Endothelial cell of umbilical vein (primary cell): ENCODE measurements around the gene TCEANC. TPM values are rescaled to one million over a fixed set of nuclear protein-coding genes. Genes with fewer than 3 reads are reported as not detected.

Source experiments
- BruUV-seq: library from RNA; stranded (reverse); fragments of 400-500 nt; replicated peaks from 2 replicates; lab custom pipeline; 2021; lab: Mats Ljungman, UMichigan
- CTCF ChIA-PET: fragments of 300-600, 350-600 bp; sonication (Branson Sonifier 250); formaldehyde crosslinking; loops from one replicate; lab custom pipeline; 2021; ENCODE audit warnings: antibody characterized with exemption, inconsistent platforms; lab: Charles Lee
- POLR2A ChIA-PET: fragments of 300-600, 350-600 bp; sonication (Branson Sonifier 250); formaldehyde crosslinking; loops from one replicate; lab custom pipeline; 2021; ENCODE audit warnings: antibody characterized with exemption, inconsistent platforms; lab: Charles Lee
- DNase-seq: peaks from one replicate; pipeline ENCODE4 v3.0.0-alpha.2; 2011; ENCODE audit warnings: low read depth, low spot score
- FAIRE-seq: peaks from 2 replicates; lab custom pipeline; 2011; peaks lifted over from hg19 to GRCh38; lab: Jason Lieb, UNC
- H2AFZ ChIP-seq: 2 replicates; pipeline ENCODE4 v1.6.0; 2012; ENCODE audit warnings: low read depth, low read length, control low read depth, inconsistent platforms
- H3K27ac ChIP-seq: 2 replicates; pipeline ENCODE4 v1.5.1; 2011; ENCODE audit warnings: low read depth, mild to moderate bottlenecking, control low read depth, low read length, moderate library complexity; ENCODE audit not compliant: insufficient read depth
- H3K27me3 ChIP-seq, 2 experiments: 2 replicates each; pipeline versions ENCODE4 v1.6.0 to v1.6.1; 2011; ENCODE audit warnings: low read length in 2 of 2, mixed read lengths in 1 of 2; ENCODE audit not compliant: control insufficient read depth in 2 of 2, insufficient read depth in 2 of 2
- H3K36me3 ChIP-seq, 2 experiments: 2 replicates in 1 of 2; 3 replicates in 1 of 2; pipeline ENCODE4 v1.5.1; 2011; ENCODE audit warnings: low read length in 2 of 2, mild to moderate bottlenecking in 1 of 2, moderate library complexity in 1 of 2; ENCODE audit not compliant: control insufficient read depth in 2 of 2, insufficient read depth in 2 of 2; ENCODE audit errors: extremely low read depth in 1 of 2
- H3K4me1 ChIP-seq: 3 replicates; pipeline ENCODE4 v1.5.1; 2011; ENCODE audit warnings: mild to moderate bottlenecking, low read length; ENCODE audit not compliant: control insufficient read depth, insufficient read depth; ENCODE audit errors: extremely low read depth
- H3K4me2 ChIP-seq: 2 replicates; pipeline ENCODE4 v1.6.1; 2011; ENCODE audit warnings: low read length, control low read depth, mixed read lengths; ENCODE audit not compliant: insufficient read depth
- H3K4me3 ChIP-seq, 3 experiments: fragments of 200-600 bp in 1 of 3; sonication (generic), shearing (Covaris generic) in 1 of 3; replicated peaks in 1 of 3; 2 replicates each; pipeline ENCODE4 v1.5.1; 2011 to 2016; ENCODE audit warnings: control low read depth in 3 of 3, low read length in 3 of 3, mild to moderate bottlenecking in 2 of 3, inconsistent platforms in 1 of 3, low read depth in 1 of 3, moderate library complexity in 1 of 3; ENCODE audit not compliant: insufficient read depth in 1 of 3
- H3K79me2 ChIP-seq: 2 replicates; pipeline ENCODE4 v1.6.0; 2012; ENCODE audit warnings: low read length, inconsistent platforms; ENCODE audit not compliant: control insufficient read depth, insufficient read depth
- H3K9ac ChIP-seq: replicated peaks from 2 replicates; pipeline ENCODE3; 2011; ENCODE audit warnings: low read length, control low read depth; ENCODE audit not compliant: insufficient read depth; ENCODE audit errors: extremely low read depth
- H3K9me1 ChIP-seq: replicated peaks from 3 replicates; pipeline ENCODE4 v1.6.0; 2011; ENCODE audit warnings: mild to moderate bottlenecking, low read length; ENCODE audit not compliant: control insufficient read depth, insufficient read depth; ENCODE audit errors: extremely low read depth
- H3K9me3 ChIP-seq: replicated peaks from 2 replicates; pipeline ENCODE4 v1.5.1; 2012; ENCODE audit warnings: low read length, inconsistent platforms; ENCODE audit not compliant: control insufficient read depth, insufficient read depth
- H4K20me1 ChIP-seq: replicated peaks from 2 replicates; pipeline ENCODE3; 2011; ENCODE audit warnings: mild to moderate bottlenecking, low read length; ENCODE audit not compliant: control insufficient read depth, insufficient read depth; ENCODE audit errors: extremely low read depth
- CTCF ChIP-seq, 2 donors: IDR thresholded peaks; 1 replicate in 1 of 2; 2 replicates in 1 of 2; pipeline ENCODE4 v1.5.1; 2011; ENCODE audit warnings: low read length in 2 of 2, mild to moderate bottlenecking in 2 of 2, moderate library complexity in 2 of 2, control low read depth in 1 of 2, inconsistent platforms in 1 of 2, low read depth in 1 of 2; ENCODE audit not compliant: insufficient read depth in 1 of 2; ENCODE audit errors: extremely low read depth in 1 of 2
- EZH2 ChIP-seq: IDR thresholded peaks from 2 replicates; pipeline ENCODE4 v1.6.1; 2012; ENCODE audit warnings: borderline replicate concordance, low read depth, mild to moderate bottlenecking, moderate library complexity, low read length, inconsistent platforms; ENCODE audit not compliant: severe bottlenecking
- FOS ChIP-seq: IDR thresholded peaks from 2 replicates; pipeline ENCODE4 v1.6.1; 2011; ENCODE audit warnings: mild to moderate bottlenecking, low read length, moderate library complexity, borderline replicate concordance; ENCODE audit not compliant: insufficient read depth
- GATA2 ChIP-seq: IDR thresholded peaks from 2 replicates; pipeline ENCODE4 v1.7.0; 2011; ENCODE audit warnings: low read depth, mild to moderate bottlenecking, moderate library complexity, mixed read lengths, low read length; ENCODE audit not compliant: insufficient read length, insufficient read depth
- JUN ChIP-seq: IDR thresholded peaks from 2 replicates; pipeline ENCODE4 v1.6.1; 2011; ENCODE audit warnings: borderline replicate concordance, low read depth; ENCODE audit not compliant: insufficient read length, insufficient read depth
- MAX ChIP-seq: IDR thresholded peaks from 2 replicates; pipeline ENCODE4 v1.6.1; 2011; ENCODE audit not compliant: insufficient read depth, insufficient read length
- MYC ChIP-seq: IDR thresholded peaks from one replicate; pipeline ENCODE4 v1.6.1; 2011; ENCODE audit warnings: mild to moderate bottlenecking, low read depth, low read length
- POLR2A ChIP-seq: IDR thresholded peaks from 2 replicates; pipeline ENCODE4 v1.6.1; 2012; ENCODE audit warnings: low read depth, mild to moderate bottlenecking, control low read depth, low read length
- POLR2AphosphoS5 ChIP-seq: IDR thresholded peaks from 2 replicates; pipeline ENCODE4 v1.6.1; 2012; ENCODE audit warnings: low read depth, mild to moderate bottlenecking, control low read depth, low read length, moderate library complexity; ENCODE audit not compliant: insufficient read depth
- dilution Hi-C: fragments of 300-500 bp; cut with MboI; formaldehyde crosslinking; loops from one replicate; pipeline ENCODE4 v1.15.0; 2019; ENCODE audit warnings: low sequenced_read_pairs; ENCODE audit not compliant: extremely low pct_ligation_motif_present
- intact Hi-C: fragments of 100-400 bp; cut with micrococcal nuclease; formaldehyde crosslinking; loops from one replicate; pipeline ENCODE4 v1.10.0; 2022
- polyA plus RNA-seq, 4 experiments: library from polyadenylated mRNA; depleted of rRNA in 3 of 4; stranded (reverse) in 3 of 4; unstranded in 1 of 4; fragments of >200 nt; gene quantifications; 2 replicates each; pipeline versions ENCODE4 v1.2.1 to v1.2.3, GENCODE V29; 2011 to 2012; ENCODE audit warnings: missing spikeins in 1 of 4
- total RNA-seq: library from RNA; stranded (reverse); gene quantifications from 2 replicates; pipeline ENCODE4 v1.2.3, GENCODE V29; 2021

TCEANC gene
- total and polyA plus RNA-seq, 2 donors (not counting 3 experiments of a cell fraction or from before 2014, with no cell fraction given), result 0.32 to 0.75 TPM

- Histone ChIP-seq H3K27ac (no peak overlapping the region), H3K9me3 (no peaks in the 10 kb centered on the region), H4K20me1 (no peaks in the 10 kb centered on the region), H3K27me3 (no peaks in the 10 kb centered on the region), H3K4me1 (peaks cover 3% of the 10 kb centered on the region), H2AFZ (no peak overlapping the region), H3K79me2 (no peaks in the 10 kb centered on the region), H3K9me1 (no peaks in the 10 kb centered on the region), H3K4me3 (no peak overlapping the region), H3K36me3 (no peaks in the 10 kb centered on the region), H3K4me2 (no peak overlapping the region), H3K9ac (no peak overlapping the region)
- intact Hi-C loops (loop anchor here (1.0 kb wide), 2 partner anchors 139 to 698 kb away; no protein-coding TSS in a partner anchor), dilution Hi-C loops (no loop called here)
- FAIRE-seq (no peak), DNase-seq (no peak)
- ChIA-PET POLR2A (no interaction called here), CTCF (interaction anchor here (0.6 to 3.7 kb wide), 23 partner anchors 24 to 841 kb away, joined by 3 to 87 read pairs (median 3); no protein-coding TSS in a partner anchor)
- no TSS peak for BruUV-seq
- TF ChIP-seq JUN, result no peak
- TF ChIP-seq FOS, result no peak
- no peak for TF ChIP-seq GATA2
- no peak for TF ChIP-seq POLR2AphosphoS5
- no peak for TF ChIP-seq POLR2A
- no peak for TF ChIP-seq EZH2
- TF ChIP-seq MYC, result no peak
- TF ChIP-seq CTCF (IDR thresholded peaks at IDR 0.05; ENCODE audit: extremely low read depth in 1 of 2, insufficient read depth in 1 of 2, low read depth in 1 of 2, low read length in 2 of 2), result no peak
- no peak for TF ChIP-seq MAX
Observed at GRCh38 chrX:13645464-13646153, 7.3 kb upstream of the TCEANC start.
